Activated CD8-positive, alpha-beta memory T cell treated with anti-CD3 and anti-CD28 coated beads for 4 hours (primary cell): ENCODE data around the gene RAB11FIP5.
"Not testable (repeated sequence)": the region's sequence is repeated elsewhere in the genome, so short reads cannot be mapped to it uniquely, and the experiment has no call there.

Experiments
- DNase-seq, 2 donors: peaks; one replicate each; pipeline ENCODE4 v3.0.0-alpha.2; 2020; ENCODE audit warnings: low read depth in 2 of 2

RAB11FIP5 gene, protein sequence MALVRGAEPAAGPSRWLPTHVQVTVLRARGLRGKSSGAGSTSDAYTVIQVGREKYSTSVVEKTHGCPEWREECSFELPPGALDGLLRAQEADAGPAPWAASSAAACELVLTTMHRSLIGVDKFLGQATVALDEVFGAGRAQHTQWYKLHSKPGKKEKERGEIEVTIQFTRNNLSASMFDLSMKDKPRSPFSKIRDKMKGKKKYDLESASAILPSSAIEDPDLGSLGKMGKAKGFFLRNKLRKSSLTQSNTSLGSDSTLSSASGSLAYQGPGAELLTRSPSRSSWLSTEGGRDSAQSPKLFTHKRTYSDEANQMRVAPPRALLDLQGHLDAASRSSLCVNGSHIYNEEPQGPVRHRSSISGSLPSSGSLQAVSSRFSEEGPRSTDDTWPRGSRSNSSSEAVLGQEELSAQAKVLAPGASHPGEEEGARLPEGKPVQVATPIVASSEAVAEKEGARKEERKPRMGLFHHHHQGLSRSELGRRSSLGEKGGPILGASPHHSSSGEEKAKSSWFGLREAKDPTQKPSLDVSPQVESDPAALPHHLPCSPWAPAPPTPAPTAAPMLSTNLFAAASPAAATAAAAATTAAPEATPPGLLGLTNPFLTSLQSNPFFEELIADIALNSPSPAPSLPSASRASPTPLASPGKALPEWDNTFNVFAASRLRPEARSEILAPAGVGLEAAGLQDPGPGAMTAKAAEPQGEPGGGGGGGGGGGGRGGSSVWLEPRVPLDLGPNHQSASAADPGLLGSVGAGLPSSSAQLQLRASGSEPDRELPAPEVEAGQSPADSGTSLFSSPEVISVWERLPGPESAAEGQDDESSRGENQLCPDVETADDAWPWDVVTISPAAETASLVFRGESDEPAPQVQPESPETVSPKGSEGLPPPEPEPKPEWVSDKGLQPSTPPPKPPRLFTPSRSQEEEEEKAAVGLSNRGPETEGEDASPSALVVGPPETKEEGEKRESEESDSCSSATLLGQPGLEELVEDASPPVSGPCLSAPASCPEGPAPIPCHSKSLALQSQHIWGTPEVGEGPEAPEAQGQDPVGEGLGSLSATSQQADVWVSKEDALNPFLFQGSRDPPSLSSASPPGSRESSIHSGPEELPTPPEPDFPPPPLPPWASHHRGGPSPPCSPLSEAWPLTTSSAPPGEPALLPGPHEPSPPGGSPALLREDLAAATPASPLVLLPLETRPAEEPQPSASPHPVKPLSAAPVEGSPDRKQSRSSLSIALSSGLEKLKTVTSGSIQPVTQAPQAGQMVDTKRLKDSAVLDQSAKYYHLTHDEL (N-terminal part only)

DNA sequence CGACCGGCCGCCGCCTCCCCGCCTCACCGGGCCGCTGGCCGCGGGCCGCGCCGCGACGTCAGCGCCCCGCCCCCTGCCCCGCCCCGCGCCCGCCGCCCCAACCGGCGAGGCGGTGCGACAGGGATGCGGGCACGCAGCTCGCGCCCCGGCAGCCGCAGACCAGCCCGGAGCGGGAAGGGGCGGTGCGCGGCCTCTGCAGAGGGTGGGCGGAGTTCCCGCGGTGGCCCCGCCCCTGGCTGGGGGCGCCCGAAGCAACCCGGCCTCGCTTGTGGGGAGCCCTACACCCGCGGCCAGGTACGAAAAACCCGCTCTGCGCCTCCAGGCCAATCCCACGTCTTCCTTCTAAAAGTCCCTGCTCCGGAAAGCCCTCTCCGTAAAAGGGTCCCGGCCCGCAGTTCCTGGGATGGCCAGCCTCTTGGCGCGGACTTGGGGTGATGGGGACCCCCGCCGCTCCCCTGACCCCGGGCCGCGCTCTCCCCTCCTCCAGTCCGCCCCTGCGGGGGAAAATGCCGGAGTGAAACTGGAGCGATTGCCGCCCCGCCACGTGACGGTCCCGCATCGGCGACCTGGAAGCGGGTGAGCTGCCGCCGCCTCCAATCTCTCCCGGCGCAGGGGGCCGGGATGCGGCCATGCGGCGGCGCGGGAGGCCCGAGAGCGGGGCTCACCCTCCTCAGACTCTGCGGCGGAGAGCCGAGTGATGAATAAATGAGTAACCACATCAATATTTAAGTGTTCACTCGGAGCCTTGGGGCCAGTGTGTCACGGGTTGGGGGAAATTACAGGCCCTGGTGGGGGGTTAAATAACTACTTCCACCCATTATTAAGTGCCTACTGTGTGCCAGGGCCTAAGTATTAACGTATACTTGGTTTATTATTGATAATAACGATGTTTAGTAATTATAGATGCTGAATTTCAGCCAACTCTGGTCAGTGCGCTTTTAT lies at the start of gene RAB11FIP5:
Gene RAB11FIP5 (minus strand): TSS at position 36 of the 942 bp plus-strand sequence. CDS start 171 bp downstream, outside the sequence.
- DNase-seq = peak; percentile 62 to 63

DNA sequence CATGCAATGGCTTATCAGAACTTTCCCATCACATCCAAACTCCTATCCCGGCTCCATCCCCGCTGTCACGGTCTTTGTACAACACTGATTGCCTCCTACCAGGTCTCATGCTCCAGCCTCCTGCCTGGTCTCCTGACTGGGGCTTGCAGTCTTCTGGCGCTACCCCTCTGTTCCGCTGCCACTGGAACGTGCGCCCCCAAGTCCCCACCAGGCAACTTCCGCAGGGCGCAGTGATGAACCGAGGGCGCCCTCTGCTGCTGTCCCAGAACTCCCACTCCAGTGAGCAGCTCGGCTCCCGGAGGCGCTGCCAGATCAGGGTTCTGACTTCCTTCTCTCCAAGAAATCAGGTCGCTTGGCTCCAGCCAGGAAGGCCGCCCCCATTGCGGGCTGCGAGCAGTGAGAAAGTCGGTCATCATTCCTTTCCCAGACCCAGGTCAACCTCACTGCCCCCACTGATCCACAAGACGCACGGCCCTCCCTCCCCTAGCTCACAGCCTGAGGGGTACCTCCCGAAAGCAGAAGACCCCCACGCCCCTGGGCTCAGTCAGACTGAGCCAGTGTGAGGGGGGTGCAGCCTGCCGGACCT lies 43.9 kb upstream of the RAB11FIP5 start:
- DNase-seq = no peak

DNA sequence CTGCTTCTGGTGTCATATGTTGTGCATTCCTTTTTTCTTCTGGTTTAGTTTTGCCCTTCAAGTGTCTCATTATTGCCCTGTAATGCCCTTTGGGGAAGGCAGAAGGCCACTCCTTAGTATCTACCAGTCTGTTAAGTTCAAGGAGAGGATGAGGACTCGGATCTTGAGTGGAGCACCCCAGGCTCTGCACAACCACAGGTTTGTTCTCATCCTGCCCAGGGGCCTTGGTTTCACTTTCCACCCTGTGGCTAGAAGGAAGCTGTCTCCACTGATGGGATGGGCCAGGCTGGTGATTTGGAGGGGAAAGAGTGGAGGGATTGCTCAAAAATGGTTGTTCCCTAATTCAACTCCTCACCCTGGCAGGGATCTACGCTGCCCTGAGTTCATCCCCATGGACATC lies 30.2 kb upstream of the RAB11FIP5 start:
- DNase-seq = no peak

DNA sequence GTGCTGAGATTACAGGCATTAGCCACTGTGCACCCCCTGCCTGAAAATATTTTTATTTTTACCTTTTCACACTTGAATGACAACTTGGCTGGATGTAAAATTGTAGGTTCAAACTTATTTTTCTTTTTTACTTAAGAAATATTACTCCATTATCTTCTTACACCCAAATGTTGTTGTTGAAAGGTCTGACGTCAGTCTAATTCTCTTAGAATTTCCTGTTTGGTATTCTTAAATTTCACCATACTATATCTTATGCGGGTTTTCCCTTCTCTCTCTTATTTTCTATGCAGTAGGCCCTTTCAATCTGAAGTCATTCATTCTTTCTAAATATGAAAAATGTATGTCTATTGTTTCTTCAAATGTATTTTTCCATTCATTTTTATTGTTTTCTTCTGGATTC lies 29.1 kb upstream of the RAB11FIP5 start:
- DNase-seq = no peak

DNA sequence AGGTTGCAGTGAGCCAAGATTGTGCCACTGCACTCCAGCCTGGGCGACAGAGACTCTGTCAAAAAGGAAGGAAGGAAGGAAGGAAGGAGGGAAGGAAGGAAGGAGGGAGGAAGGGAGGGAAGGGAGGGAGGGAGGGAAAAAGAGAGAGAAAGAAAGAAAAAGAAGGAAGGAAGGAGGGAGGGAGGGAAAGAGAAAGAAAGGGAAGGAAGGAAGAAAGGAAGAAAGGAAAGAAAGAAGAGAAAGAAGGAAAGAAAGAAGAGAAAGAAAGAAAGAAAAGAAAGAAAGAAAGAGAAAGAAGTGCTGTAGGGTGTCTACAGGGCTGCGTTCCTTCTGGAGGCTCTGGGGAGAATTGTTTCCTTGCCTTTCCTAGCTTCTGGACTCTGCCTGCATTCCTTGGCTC lies 22.5 kb upstream of the RAB11FIP5 start:
- no peak for DNase-seq

DNA sequence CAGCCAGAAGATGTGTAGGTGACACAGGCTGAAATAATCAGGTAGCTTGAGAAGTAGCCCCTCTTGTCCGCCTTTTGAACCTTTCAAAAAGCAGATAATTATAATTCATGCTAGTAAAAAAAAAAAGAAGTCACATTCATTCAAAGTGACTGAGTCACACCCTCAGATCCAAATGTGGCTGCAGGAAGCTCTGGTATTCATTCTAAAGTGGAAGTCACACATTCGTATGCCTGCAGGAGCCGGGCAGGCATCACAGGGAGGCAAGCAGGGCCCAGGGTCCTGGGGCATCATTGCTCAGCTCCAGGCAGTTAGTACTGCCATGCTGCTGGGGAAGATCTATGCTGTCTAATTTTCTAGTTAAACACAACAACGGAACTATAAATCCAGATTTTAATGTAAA lies 21.7 kb upstream of the RAB11FIP5 start:
- DNase-seq = no peak

DNA sequence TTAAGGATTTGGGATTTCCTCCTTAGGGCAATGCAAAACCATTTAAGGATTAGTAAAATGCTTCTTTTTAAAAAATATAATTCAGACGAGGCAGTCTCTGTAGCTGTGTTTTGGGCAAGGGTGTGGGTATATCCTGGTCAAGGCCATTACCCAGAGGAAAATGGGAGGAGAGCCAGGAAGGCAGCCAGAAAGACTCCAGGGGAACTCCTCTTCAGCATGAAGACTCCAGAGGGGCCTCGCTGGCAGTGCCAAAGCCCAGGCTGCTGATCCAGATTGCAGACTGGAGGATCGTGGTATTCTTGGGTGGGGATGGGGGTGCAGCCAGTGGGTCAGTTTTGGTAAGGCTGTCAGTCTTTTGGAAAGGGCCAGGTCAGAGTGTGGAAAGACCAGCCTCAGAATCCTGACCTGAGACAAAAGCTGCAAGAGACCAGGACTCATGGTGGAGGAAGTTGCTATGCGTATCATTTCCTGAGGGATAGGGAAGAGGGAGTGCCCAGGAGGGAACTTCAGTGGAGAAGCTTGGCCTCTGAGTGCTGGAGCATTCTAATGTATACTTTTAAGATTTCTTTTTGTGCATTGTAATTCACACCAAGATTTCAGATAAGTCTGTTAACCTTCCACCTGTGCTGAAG lies 20.9 kb upstream of the RAB11FIP5 start:
- DNase-seq = no peak

DNA sequence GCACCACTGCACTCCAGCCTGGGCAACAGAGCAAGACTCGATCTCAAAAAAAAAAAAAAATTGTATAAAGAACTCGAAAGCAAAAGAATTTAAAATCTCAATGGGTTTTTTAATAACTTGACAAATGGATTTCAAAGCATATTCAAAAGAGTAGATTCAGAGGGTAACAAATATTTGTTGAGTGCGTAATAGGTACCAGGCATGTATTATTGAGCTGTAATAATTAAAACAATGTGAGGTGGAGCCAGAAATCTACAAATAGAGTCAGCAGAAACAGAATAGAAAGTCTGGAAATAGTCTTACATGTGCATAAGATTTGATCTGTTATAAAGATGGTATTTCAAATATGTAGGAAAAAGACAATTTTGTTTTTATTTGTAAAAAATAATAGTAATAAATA lies 19.1 kb upstream of the RAB11FIP5 start:
- DNase-seq = no peak

DNA sequence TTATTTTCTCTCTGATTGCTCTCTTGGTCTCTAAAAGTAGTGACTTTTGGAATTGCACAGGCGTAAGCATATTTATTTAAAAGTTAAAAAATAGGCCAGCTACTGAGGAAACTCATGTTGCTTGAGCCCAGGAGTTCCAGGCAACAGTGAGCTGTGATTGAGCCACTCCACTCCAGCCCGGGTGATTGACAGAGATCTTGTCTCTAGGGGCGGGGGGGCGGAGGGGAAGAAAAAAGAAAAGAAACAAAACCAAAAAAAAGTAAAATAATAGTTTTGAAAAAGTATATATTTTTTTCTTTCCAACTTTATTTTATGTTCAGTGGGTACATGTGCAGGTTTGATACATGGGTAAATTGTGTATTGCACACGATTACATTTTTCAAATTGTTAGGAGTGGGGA lies 18.0 kb upstream of the RAB11FIP5 start:
- DNase-seq = no peak

DNA sequence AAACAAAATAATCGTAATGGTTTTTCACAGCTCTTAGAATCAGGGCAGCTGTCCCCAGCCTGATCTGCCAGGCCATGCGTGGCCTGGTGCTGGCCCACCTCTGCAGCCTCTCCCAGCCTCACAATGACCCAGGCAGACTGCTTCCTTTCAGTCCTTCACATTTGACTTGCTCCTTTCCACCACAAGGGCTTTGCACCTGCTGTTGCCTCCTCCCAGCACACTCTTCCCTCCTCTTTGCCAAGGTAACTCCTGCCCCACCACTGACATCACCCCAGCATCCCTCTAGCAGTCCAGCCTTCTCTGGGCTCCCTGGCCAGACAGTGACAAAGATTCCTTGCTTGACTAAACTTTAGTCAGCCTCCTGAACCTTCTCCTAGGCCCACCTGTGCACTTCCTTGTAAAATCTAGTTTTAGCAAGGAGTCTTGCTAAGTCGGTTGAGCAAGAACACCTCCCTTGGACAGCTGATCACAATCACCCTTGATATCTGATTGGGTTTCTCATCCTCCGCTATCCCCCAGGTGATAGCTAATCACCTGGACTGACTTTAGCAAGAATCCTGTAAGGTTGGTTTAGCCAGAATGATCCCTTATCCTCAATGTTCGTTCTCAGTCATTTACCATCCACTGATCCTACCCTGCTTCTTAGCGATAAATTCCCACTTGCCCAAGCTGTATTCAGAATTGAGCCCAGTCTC lies 16.2 kb upstream of the RAB11FIP5 start:
- no peak for DNase-seq

DNA sequence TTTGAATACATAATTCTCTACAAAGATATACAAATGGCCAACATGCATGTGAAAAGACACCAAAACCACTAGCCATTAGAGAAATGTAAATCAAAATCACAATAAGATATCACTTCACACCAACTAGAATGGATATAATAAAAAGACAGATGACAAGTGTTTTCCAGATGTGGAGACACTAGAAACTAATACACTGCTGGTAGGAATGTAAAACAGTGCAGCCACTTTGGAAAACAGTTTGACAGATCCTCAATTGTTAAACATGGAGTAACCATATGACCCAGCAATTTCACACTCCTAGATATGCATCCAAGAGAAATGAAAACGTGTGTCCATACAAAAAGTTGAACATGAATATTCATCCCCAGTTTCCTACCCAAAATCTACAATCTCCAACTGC lies 9.8 kb upstream of the RAB11FIP5 start:
- no peak for DNase-seq

DNA sequence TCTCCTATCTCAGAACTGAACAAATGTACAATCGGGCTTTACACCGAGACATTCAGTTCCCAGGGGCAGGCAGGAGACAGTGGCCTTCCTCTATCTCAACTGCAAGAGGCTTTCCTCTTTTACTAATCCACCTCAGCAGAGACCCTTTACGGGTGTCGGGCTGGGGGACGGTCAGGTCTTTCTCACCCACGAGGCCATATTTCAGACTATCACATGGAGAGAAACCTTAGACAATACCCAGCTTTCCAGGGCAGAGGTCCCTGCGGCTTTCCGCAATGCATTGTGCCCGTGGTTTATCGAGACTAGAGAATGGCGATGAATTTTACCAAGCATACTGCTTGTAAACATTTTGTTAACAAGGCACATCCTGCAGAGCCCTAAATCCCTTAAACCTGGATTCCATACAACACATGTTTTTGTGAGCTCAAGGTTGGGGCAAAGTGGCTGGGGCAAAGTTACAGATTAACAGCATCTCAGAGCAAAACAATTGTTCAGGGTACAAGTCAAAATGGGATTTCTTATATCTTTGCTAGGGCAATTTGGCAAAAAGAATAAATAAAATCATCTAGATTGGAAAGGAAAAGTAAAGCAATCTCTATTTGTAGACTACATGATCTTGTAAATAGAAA lies 7.0 kb upstream of the RAB11FIP5 start:
- not testable (repeated sequence) for DNase-seq

DNA sequence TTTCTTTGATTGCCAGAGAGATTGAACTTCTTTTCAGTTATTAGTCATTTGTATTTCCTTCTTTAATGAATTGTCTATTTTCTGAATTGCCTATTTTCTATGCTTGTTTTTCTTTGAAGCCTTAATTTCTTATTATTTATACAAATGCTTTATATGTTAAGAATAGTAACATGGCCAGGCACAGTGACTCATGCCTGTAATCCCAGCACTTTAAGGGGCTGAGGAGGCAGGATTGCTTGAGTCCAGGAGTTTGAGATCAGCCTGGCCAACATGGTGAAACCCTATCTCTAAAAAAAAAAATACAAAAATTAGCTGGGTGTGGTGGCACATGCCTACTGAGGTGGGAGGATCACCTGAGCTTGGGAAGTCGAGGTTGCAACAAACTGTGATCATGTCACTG lies 4.7 kb upstream of the RAB11FIP5 start:
- DNase-seq = no peak

DNA sequence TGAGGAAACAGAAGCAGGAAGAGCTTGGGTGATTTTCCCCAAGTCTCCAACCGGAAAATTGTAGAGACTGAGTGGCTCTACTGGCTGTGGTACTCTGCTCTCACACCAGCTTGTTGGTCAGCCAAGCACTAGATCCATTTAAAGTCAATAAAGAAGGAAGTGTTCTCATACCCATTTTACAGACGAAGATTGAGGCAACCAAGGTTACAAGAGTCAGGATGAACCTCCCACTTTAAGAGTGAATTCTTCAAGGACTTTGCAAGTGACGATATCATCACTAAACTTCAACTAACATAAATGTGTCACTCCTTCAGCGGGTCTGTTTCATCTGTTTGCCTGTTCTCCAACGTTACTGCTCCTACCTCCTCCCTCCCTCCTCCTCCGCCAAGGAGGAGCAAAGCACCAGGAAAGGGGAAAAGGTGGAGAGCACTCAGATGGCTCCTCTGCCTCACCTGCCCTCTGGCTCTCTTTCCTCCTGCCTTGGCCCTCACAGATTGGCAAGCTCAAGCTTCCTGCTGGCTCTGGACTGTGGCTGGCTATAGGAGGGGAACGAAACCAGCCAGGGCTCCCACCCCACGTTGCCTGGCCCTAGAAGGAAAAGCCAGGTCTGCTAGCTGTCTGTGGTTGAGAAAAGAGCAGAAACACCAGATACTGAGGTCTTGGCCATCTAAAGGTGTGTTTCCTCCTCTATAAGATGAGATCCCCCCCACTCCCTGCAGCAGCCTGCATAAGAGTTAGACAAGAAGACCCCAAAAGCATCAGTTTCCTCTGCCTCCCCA lies 3.6 kb upstream of the RAB11FIP5 start:
- no peak for DNase-seq

DNA sequence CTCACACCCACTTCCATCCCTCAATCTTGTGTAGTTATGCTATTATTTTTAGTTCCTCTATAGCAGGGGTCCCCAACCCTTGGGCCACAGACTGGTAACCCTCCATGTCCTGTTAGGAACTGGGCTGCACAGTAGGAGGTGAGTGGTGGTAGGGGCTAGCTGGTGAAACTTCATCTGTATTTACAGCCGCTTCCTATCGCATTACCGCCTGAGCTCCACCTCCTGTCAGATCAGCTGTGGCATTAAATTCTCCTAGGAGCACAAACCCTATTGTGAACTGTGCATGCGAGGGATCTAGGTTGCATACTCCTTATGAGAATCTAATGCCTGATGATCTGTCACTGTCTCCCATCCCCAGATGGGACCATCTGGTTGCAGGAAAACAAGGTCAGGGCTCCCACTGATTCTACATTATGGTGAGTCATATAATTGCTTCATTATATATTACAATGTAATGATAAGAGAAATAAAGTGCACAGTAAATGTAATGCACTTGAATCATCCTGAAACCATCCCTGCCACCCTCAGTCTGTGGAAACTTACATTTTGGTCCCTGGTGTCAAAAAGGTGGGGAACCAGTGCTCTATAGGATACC lies 1.6 kb upstream of the RAB11FIP5 start:
- no peak for DNase-seq

DNA sequence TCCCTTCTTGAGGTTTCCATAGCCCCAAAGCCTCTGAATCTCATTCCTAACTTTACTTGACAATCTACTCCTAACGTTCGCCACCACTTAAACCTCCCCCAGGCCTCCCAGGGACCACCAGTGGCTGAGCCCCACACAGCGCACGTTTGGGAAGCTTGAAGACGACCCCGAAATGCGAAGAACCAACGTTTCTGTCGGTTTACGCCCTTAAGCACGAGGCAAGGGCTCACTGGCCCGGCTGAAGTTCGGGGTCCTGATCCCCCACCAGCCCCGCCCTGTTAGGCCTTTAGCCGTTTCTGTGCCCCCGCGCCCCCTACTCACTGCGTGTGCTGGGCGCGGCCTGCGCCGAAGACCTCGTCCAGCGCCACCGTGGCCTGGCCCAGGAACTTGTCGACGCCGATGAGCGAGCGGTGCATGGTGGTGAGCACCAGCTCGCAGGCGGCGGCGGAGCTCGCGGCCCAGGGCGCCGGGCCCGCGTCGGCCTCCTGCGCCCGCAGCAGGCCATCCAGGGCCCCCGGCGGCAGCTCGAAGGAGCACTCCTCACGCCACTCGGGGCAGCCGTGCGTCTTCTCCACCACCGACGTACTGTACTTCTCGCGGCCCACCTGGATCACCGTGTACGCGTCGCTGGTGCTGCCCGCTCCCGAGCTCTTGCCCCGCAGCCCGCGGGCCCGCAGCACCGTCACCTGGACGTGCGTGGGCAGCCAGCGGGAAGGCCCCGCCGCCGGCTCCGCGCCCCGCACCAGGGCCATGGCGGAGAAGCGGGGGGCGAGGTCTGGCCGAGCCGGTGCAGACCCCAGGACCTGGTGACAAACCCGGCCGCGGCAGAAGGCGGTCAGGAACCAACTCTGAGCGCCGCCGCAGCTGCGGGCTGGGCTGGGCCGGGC lies 479 bp downstream of the RAB11FIP5 start:
- DNase-seq = no peak
